GM06990 (cell line): ENCODE measurements around the gene ASAP2.

Source experiments
- DNase-seq: peaks from one replicate; pipeline ENCODE4 v3.0.0-alpha.2; 2011; ENCODE audit not compliant: insufficient read length; ENCODE audit errors: extremely low read depth
- H3K27me3 ChIP-seq: replicated peaks from 2 replicates; pipeline ENCODE4 v1.6.0; 2011; ENCODE audit warnings: low read length; ENCODE audit not compliant: control insufficient read depth, insufficient read depth
- H3K36me3 ChIP-seq: 2 replicates; pipeline ENCODE4 v1.5.1; 2011; ENCODE audit warnings: low read length; ENCODE audit not compliant: control insufficient read depth, insufficient read depth
- H3K4me3 ChIP-seq: replicated peaks from 2 replicates; pipeline ENCODE4 v1.5.1; 2011; ENCODE audit warnings: low read depth, mild to moderate bottlenecking, control low read depth, low read length
- TF ChIP-seq, protein P1 (sequence below): IDR thresholded peaks from 2 replicates; pipeline ENCODE4 v1.5.1; 2011; ENCODE audit warnings: low read length, control low read depth, mild to moderate bottlenecking, inconsistent platforms; ENCODE audit not compliant: insufficient read depth, poor library complexity, severe bottlenecking

The ASAP2 gene

DNA sequence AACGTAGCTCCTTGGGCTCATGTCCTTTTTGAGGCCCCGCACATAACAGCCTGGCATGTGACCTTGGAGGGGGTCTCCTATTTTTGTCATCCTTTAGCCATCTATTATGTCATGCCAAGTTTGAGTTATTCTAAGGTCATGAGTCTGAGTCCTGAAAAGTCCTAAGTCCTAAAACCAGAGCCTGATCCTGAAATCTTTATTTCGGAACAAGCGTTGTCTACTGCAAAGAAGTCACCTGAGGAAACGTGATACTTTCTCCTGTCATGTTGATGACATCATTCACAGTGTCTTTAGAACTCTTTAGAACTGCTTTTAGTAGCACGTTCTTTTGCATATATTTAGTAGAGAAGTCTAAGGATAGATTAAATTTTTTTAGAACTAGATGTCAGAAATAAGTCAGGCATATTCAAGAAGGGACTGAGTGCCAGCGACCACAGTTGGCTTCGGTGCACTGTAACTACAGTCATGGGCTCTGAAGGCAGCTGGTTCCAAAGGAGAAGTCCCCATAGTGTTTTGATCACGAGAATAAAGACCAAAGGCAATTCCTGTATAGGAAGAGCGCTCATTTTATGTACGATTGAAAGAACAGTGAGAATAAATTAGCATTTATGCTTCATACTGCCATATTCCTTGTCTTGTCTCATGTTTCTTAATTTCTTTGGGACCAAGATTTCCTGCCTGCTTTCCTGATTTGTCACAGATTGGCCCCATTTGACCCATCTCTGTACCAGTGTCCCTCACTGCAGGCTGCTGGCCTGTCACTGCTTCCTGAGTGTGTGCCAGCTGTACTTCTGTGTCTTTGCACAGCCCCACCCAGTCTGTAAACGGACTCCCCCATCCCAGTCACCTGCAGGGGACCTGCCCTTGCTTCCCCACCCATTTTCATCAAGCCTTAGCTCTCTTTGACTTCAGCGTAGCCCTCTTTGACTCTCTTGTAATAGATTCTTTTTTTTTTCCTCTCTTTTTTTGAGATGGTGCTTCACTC lies 75.8 kb downstream of the ASAP2 start:
- TF ChIP-seq, protein P1, sequence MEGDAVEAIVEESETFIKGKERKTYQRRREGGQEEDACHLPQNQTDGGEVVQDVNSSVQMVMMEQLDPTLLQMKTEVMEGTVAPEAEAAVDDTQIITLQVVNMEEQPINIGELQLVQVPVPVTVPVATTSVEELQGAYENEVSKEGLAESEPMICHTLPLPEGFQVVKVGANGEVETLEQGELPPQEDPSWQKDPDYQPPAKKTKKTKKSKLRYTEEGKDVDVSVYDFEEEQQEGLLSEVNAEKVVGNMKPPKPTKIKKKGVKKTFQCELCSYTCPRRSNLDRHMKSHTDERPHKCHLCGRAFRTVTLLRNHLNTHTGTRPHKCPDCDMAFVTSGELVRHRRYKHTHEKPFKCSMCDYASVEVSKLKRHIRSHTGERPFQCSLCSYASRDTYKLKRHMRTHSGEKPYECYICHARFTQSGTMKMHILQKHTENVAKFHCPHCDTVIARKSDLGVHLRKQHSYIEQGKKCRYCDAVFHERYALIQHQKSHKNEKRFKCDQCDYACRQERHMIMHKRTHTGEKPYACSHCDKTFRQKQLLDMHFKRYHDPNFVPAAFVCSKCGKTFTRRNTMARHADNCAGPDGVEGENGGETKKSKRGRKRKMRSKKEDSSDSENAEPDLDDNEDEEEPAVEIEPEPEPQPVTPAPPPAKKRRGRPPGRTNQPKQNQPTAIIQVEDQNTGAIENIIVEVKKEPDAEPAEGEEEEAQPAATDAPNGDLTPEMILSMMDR: no peak
- DNase-seq: no peak
- H3K27me3 ChIP-seq: peaks cover 3% of the 10 kb centered on the region; the same call in 1 of the 2 replicates
- no peak overlapping the region for H3K4me3 ChIP-seq
- no peaks in the 10 kb centered on the region for H3K36me3 ChIP-seq

DNA sequence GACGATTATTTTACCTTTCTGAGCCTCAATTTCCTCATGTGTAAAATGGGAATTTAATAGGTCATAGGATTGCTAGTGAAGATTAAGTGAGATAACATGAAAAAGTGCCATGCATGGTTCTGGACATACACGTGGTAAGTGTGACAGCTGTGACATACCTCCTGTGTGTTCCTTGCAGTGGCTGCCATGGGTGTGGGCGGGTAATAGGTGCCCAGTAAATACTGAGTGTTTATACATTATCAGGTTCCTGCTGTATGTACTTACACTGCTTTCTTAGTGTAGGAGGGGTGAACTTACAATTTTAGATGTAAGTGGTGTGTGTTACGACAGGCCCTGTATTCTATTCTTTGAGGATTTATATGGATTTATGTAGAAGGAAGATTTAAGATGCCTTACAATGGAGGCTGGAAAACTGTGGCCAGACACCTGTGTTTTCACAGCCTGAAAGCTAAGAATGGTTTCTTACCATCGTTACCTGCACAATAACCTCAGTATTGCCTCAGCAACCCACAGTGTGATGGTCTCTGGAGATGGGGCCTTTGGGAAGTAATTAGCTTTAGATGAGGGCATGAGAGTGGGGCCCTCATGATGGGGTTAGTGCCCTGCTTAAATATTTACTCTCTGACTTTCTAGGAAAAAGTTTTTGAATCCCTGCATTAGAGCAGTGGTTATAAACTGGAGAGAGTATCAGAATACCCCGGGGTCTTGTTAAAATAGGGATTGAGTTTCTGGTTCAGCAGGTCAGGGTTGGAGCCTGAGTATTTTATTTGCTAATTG lies 78.1 kb downstream of the ASAP2 start:
- TF ChIP-seq, protein P1: no peak
- peaks cover 4% of the 10 kb centered on the region for H3K27me3 ChIP-seq
- H3K36me3 ChIP-seq: no peaks in the 10 kb centered on the region
- H3K4me3 ChIP-seq: no peak overlapping the region
- DNase-seq: no peak

DNA sequence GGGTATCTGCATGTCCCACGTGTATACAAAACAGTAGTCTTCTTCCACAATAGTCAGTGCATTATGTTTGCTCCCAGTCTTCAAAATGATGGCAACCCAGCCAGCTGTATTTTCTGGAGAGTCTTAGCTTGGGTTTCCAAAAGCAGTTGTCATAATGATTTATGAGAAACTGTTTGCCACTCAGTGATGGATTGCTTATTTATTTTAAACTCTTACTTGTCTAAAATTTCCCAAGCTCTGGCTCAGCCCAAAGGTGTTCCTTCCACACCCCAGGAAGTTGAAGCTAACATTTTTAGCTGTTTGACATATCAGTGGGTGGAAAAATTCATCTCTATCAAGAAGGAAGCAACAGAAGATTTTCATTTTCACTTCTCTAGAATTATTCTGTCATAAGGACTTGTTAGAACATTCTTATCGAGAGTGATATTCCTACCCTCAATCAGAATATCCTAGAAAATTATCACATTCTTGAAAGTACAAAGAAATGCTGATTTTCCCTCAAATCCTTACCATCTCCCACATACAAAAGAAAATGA lies 78.8 kb downstream of the ASAP2 start:
- H3K4me3 ChIP-seq: no peak overlapping the region
- DNase-seq: no peak
- H3K36me3 ChIP-seq: no peaks in the 10 kb centered on the region
- TF ChIP-seq, protein P1: no peak
- peaks cover 4% of the 10 kb centered on the region for H3K27me3 ChIP-seq

DNA sequence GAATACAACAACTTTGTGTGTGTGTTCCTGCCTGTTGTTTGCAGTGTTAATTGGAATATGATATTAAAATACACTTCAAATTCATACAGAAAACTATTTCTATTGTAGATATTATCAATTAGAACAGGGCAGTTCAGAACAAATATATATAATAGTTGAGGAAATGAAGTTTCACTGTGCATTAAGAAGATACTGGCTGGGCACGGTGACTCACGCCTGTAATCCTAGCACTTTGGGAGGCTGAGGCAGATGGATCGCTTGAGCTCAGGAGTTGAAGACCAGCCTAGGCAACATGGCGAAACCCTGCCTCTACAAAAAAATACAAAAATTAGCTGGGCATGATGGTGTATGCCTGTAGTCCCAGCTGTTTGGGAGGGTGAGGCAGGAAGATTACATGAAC lies 79.3 kb downstream of the ASAP2 start:
- no peak for DNase-seq
- H3K36me3 ChIP-seq: no peaks in the 10 kb centered on the region

DNA sequence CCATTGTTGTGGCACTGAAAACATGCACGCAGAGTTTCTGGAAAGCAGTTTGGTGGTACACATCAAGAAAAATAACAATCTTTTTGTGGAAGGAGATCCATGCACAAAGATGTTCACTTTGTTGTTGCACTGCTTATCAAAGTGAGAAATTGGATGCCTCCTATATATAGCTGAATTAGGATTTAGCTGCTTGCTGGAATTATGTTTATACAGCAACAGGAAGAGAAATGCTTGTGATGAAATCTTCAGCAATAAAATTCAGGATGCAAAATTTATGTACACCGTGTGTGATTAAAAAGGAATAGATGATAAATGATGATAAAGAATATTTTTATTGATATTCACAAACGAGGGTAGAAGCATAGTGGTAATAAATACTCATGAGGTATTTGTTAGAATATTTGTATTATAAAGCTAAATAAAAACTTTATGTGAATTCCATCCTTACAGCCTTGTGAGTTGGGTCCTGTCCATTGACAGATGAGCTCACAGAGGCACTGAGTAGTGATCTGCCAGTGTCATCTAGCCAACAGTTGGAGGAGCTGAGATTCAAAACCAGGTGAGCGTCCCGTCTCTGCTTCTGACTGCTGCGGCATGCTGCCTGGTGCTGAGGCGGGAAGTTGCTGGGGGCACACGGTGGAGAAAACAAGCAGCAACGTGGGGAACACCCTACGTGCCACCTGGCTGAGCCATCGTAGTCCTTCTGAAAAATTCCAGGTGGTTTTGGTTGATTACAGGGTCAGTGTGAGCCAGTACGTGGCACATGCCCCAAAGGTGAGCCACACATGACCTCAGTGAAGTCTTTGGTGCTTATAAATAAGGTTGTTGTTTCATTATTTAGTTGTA lies 80.2 kb downstream of the ASAP2 start:
- no peak for DNase-seq
- no peak overlapping the region for H3K4me3 ChIP-seq
- H3K36me3 ChIP-seq: no peaks in the 10 kb centered on the region
- H3K27me3 ChIP-seq: peaks cover 4% of the 10 kb centered on the region
- TF ChIP-seq, protein P1: no peak

More for the DNA sequence above, 79.3 kb downstream of the ASAP2 start:
- TF ChIP-seq, protein P1: no peak
- Histone ChIP-seq H3K4me3 (no peak overlapping the region), H3K27me3 (peaks cover 4% of the 10 kb centered on the region)
